GM08714 (cell line): ENCODE results near the gene KCNIP4.

ENCODE experiments used
- H3K4me3 ChIP-seq: fragments of 200-500 bp; sonication (Bioruptor generic); 2 replicates; pipeline ENCODE4 v1.5.1; 2014; ENCODE audit warnings: mild to moderate bottlenecking, low read length, inconsistent platforms
- ZNF274 ChIP-seq: IDR thresholded peaks from 2 replicates; pipeline ENCODE4 v1.6.1; 2012; ENCODE audit warnings: mild to moderate bottlenecking, low read depth, low read length

Gene KCNIP4

GRCh38 chr4:21845663-21846062 is 102.9 kb downstream of the KCNIP4 start:
- H3K4me3 ChIP-seq = no peak overlapping the region
- no peak for TF ChIP-seq ZNF274

GRCh38 chr4:21835712-21836111 is 112.9 kb downstream of the KCNIP4 start:
- no peak for TF ChIP-seq ZNF274
- H3K4me3 ChIP-seq = no peak overlapping the region

- no peak overlapping the region for H3K4me3 ChIP-seq
- TF ChIP-seq ZNF274 = no peak
Measured at GRCh38 chr4:21830272-21830671, 118.3 kb downstream of the KCNIP4 start.

- no peak for TF ChIP-seq ZNF274
- no peak overlapping the region for H3K4me3 ChIP-seq
Measured at GRCh38 chr4:21827575-21827974, 121.0 kb downstream of the KCNIP4 start.

GRCh38 chr4:21826071-21826470 is 122.5 kb downstream of the KCNIP4 start:
- no peak for TF ChIP-seq ZNF274
- H3K4me3 ChIP-seq = no peak overlapping the region

GRCh38 chr4:21819086-21819485 is 129.5 kb downstream of the KCNIP4 start:
- no peak for TF ChIP-seq ZNF274

GRCh38 chr4:21815651-21816377 is 132.8 kb downstream of the KCNIP4 start:
- no peak overlapping the region for H3K4me3 ChIP-seq
- no peak for TF ChIP-seq ZNF274

More at GRCh38 chr4:21819086-21819485, 129.5 kb downstream of the KCNIP4 start:
- H3K4me3 ChIP-seq = no peak overlapping the region

GRCh38 chr4:21811565-21811964 is 137.0 kb downstream of the KCNIP4 start:
- TF ChIP-seq ZNF274 = no peak
- no peak overlapping the region for H3K4me3 ChIP-seq

- TF ChIP-seq ZNF274 = no peak
- no peak overlapping the region for H3K4me3 ChIP-seq
Measured at GRCh38 chr4:21806991-21807390, 141.6 kb downstream of the KCNIP4 start.

GRCh38 chr4:21802406-21802805 is 146.2 kb downstream of the KCNIP4 start:
- H3K4me3 ChIP-seq = no peak overlapping the region
- TF ChIP-seq ZNF274 = no peak

GRCh38 chr4:21801661-21802385 is 146.7 kb downstream of the KCNIP4 start:
- TF ChIP-seq ZNF274 = no peak
- no peak overlapping the region for H3K4me3 ChIP-seq

- no peak overlapping the region for H3K4me3 ChIP-seq
- TF ChIP-seq ZNF274 = no peak
Measured at GRCh38 chr4:21795091-21795490, 153.5 kb downstream of the KCNIP4 start.

- no peak for TF ChIP-seq ZNF274
- no peak overlapping the region for H3K4me3 ChIP-seq
Measured at GRCh38 chr4:21792736-21793135, 155.8 kb downstream of the KCNIP4 start.

- H3K4me3 ChIP-seq = no peak overlapping the region
- TF ChIP-seq ZNF274 = no peak
Measured at GRCh38 chr4:21790438-21791029, 158.0 kb downstream of the KCNIP4 start.

GRCh38 chr4:21780148-21780547 is 168.4 kb downstream of the KCNIP4 start:
- TF ChIP-seq ZNF274 = no peak

More at GRCh38 chr4:21780148-21780547, 168.4 kb downstream of the KCNIP4 start:
- no peak overlapping the region for H3K4me3 ChIP-seq
